SHP77 treated with DMSO at 0.1 percent for 48 hours (cell line): ENCODE measurements around the gene ST8SIA1.
"Not testable (repeated sequence)": the region's sequence is repeated elsewhere in the genome, so short reads cannot be mapped to it uniquely, and the experiment has no call there.

Experiments
- DNase-seq: peaks from one replicate; lab custom pipeline; 2025; lab: John Stamatoyannopoulos, UW

Gene ST8SIA1

GRCh38 chr12:22172501-22172900 lies 162.0 kb downstream of the ST8SIA1 start:
- no peak for DNase-seq

- no peak for DNase-seq
These were observed 165.1 kb downstream of the ST8SIA1 start for GRCh38 chr12:22169376-22169775.

GRCh38 chr12:22164139-22164538 lies 170.4 kb downstream of the ST8SIA1 start:
- no peak for DNase-seq

- DNase-seq = no peak
These were observed 170.9 kb downstream of the ST8SIA1 start for GRCh38 chr12:22163594-22163993.

- DNase-seq = no peak
These were observed 174.0 kb downstream of the ST8SIA1 start for GRCh38 chr12:22160396-22161003.

GRCh38 chr12:22149286-22149685 lies 185.2 kb downstream of the ST8SIA1 start:
- not testable (repeated sequence) for DNase-seq

GRCh38 chr12:22146686-22147085 lies 187.8 kb downstream of the ST8SIA1 start:
- not testable (repeated sequence) for DNase-seq
